CD4-positive, CD25-positive, alpha-beta regulatory T cell (primary cell): ENCODE data around the gene RCAN2. TPM values are rescaled to one million over a fixed set of nuclear protein-coding genes. Genes with fewer than 3 reads are reported as not detected.

Source experiments
- ATAC-seq, 2 donors: fragments of 150-1000 bp; cut with Tn5 transposase; one replicate each; pipeline ENCODE4 v1.10.0; 2021; ENCODE audit warnings: low read depth in 2 of 2, moderate number of reproducible peaks in 2 of 2, moderate library complexity in 1 of 2
- DNase-seq, 3 donors: peaks; one replicate each; pipeline versions ENCODE4 v3.0.0 to v3.0.0-alpha.2; 2012 to 2022; ENCODE audit warnings: mixed read lengths in 1 of 3
- H3K27ac ChIP-seq: one replicate; pipeline ENCODE4 v1.7.0; 2013; ENCODE audit warnings: mild to moderate bottlenecking, low read length; ENCODE audit not compliant: insufficient read depth, poor library complexity, severe bottlenecking
- H3K27me3 ChIP-seq: one replicate; pipeline ENCODE4 v1.7.0; 2013; ENCODE audit warnings: low read length; ENCODE audit not compliant: control insufficient read depth, insufficient read depth
- H3K36me3 ChIP-seq: one replicate; pipeline ENCODE4 v1.7.0; 2013; ENCODE audit warnings: mild to moderate bottlenecking, low read length, moderate library complexity; ENCODE audit not compliant: control insufficient read depth, insufficient read depth
- H3K4me1 ChIP-seq: 2 replicates; pipeline ENCODE4 v1.7.0; 2013; ENCODE audit warnings: mild to moderate bottlenecking, low read length; ENCODE audit not compliant: insufficient read depth, control insufficient read depth, poor library complexity, severe bottlenecking
- H3K4me3 ChIP-seq: one replicate; pipeline ENCODE4 v1.7.0; 2013; ENCODE audit warnings: low read depth, mild to moderate bottlenecking, low read length, moderate library complexity
- H3K9me3 ChIP-seq, 2 experiments: 1 replicate in 1 of 2; 2 replicates in 1 of 2; pipeline ENCODE4 v1.7.0; 2013; ENCODE audit warnings: low read length in 2 of 2, mild to moderate bottlenecking in 1 of 2, moderate library complexity in 1 of 2; ENCODE audit not compliant: control insufficient read depth in 2 of 2
- H3K27ac Mint-ChIP-seq, 3 donors: one replicate each; pipeline ENCODE4 v1.8.0; 2020 to 2022; ENCODE audit warnings: mild to moderate bottlenecking in 3 of 3, mixed read lengths in 3 of 3, moderate library complexity in 2 of 3
- H3K27me3 Mint-ChIP-seq: one replicate; pipeline ENCODE4 v1.8.0; 2022; ENCODE audit warnings: mild to moderate bottlenecking, mixed read lengths
- H3K36me3 Mint-ChIP-seq: one replicate; pipeline ENCODE4 v1.8.0; 2020; ENCODE audit warnings: mixed read lengths
- H3K4me1 Mint-ChIP-seq, 4 donors: one replicate each; pipeline ENCODE4 v1.8.0; 2020 to 2022; ENCODE audit warnings: mixed read lengths in 4 of 4, mild to moderate bottlenecking in 1 of 4
- H3K4me3 Mint-ChIP-seq, 4 donors: one replicate each; pipeline ENCODE4 v1.8.0; 2020 to 2022; ENCODE audit warnings: mild to moderate bottlenecking in 4 of 4, mixed read lengths in 4 of 4, moderate library complexity in 3 of 4
- H3K9me3 Mint-ChIP-seq, 7 donors: one replicate each; pipeline ENCODE4 v1.8.0; 2020 to 2022; ENCODE audit warnings: mixed read lengths in 7 of 7, mild to moderate bottlenecking in 3 of 7, moderate library complexity in 2 of 7
- polyA plus RNA-seq, 4 donors: library from polyadenylated mRNA; unstranded; fragments of 300-500 nt; fragmentation: Illumina TruSeq; gene quantifications; one replicate each; pipeline ENCODE4 v1.2.3, GENCODE V29; 2021
- total RNA-seq: library from RNA; stranded (reverse); gene quantifications from one replicate; pipeline ENCODE4 v1.2.3, GENCODE V29; 2022

RCAN2 gene
- total and polyA plus RNA-seq, 5 donors from 2014 or later = 0.08 to 0.14 TPM; not detected in 3

- H3K4me1 ChIP-seq = no peaks in the 10 kb centered on the region
- H3K9me3 ChIP-seq = no peaks in the 10 kb centered on the region
- Mint-ChIP-seq H3K9me3 (peaks cover 0 to 1% (median 0%) of the 10 kb centered on the region in 7 donors), H3K4me3 (no peak overlapping the region), H3K4me1 (no peaks in the 10 kb centered on the region), H3K27ac (no peak overlapping the region), H3K36me3 (no peaks in the 10 kb centered on the region), H3K27me3 (peaks cover 20% of the 10 kb centered on the region)
- H3K4me3 ChIP-seq = no peak overlapping the region
- ATAC-seq (no peak), DNase-seq (no peak)
- no peaks in the 10 kb centered on the region for H3K36me3 ChIP-seq
- H3K27me3 ChIP-seq = no peaks in the 10 kb centered on the region
- no peak overlapping the region for H3K27ac ChIP-seq
These were observed 247.5 kb downstream of the RCAN2 start for GRCh38 chr6:46243754-46244153.

- no peak overlapping the region for H3K4me3 ChIP-seq
- ATAC-seq (no peak), DNase-seq (no peak)
- H3K36me3 Mint-ChIP-seq = no peaks in the 10 kb centered on the region
- no peaks in the 10 kb centered on the region for H3K36me3 ChIP-seq
- H3K9me3 ChIP-seq = no peaks in the 10 kb centered on the region
- no peaks in the 10 kb centered on the region for H3K4me1 ChIP-seq
- no peaks in the 10 kb centered on the region for H3K27me3 ChIP-seq
- H3K27me3 Mint-ChIP-seq = peaks cover 20% of the 10 kb centered on the region
- peaks cover 0 to 1% (median 0%) of the 10 kb centered on the region in 7 donors for H3K9me3 Mint-ChIP-seq
- H3K27ac Mint-ChIP-seq = no peak overlapping the region
- H3K4me3 Mint-ChIP-seq = no peak overlapping the region
- H3K27ac ChIP-seq = no peak overlapping the region
- no peaks in the 10 kb centered on the region for H3K4me1 Mint-ChIP-seq
These were observed 248.3 kb downstream of the RCAN2 start for GRCh38 chr6:46242921-46243320.

GRCh38 chr6:46240866-46241565 lies 250.2 kb downstream of the RCAN2 start:
- Histone ChIP-seq H3K4me3 (no peak overlapping the region), H3K4me1 (no peaks in the 10 kb centered on the region), H3K9me3 (no peaks in the 10 kb centered on the region), H3K27me3 (peaks cover 3% of the 10 kb centered on the region), H3K36me3 (no peaks in the 10 kb centered on the region), H3K27ac (no peak overlapping the region)
- H3K27me3 Mint-ChIP-seq = peaks cover 20% of the 10 kb centered on the region
- ATAC-seq (no peak), DNase-seq (no peak)
- no peaks in the 10 kb centered on the region for H3K36me3 Mint-ChIP-seq
- H3K27ac Mint-ChIP-seq = no peak overlapping the region
- H3K4me1 Mint-ChIP-seq = no peaks in the 10 kb centered on the region
- H3K9me3 Mint-ChIP-seq = peaks cover 0 to 1% (median 0%) of the 10 kb centered on the region in 7 donors
- no peak overlapping the region for H3K4me3 Mint-ChIP-seq

- Histone ChIP-seq H3K27me3 (peaks cover 7% of the 10 kb centered on the region), H3K27ac (no peak overlapping the region), H3K9me3 (no peaks in the 10 kb centered on the region), H3K36me3 (no peaks in the 10 kb centered on the region), H3K4me1 (no peaks in the 10 kb centered on the region), H3K4me3 (no peak overlapping the region)
- ATAC-seq (no peak), DNase-seq (no peak)
- Mint-ChIP-seq H3K4me3 (no peak overlapping the region), H3K4me1 (no peaks in the 10 kb centered on the region), H3K9me3 (peaks cover 0 to 5% (median 2%) of the 10 kb centered on the region in 7 donors), H3K36me3 (no peaks in the 10 kb centered on the region), H3K27me3 (peaks cover 13% of the 10 kb centered on the region), H3K27ac (no peak overlapping the region)
These were observed 254.5 kb downstream of the RCAN2 start for GRCh38 chr6:46236752-46237151.

- H3K36me3 ChIP-seq = no peaks in the 10 kb centered on the region
- H3K4me1 Mint-ChIP-seq = no peaks in the 10 kb centered on the region
- no peak overlapping the region for H3K27ac ChIP-seq
- no peak overlapping the region for H3K4me3 ChIP-seq
- peaks cover 0 to 9% (median 5%) of the 10 kb centered on the region in 7 donors for H3K9me3 Mint-ChIP-seq
- H3K27me3 Mint-ChIP-seq = peaks cover 13% of the 10 kb centered on the region
- H3K36me3 Mint-ChIP-seq = no peaks in the 10 kb centered on the region
- H3K27ac Mint-ChIP-seq = no peak overlapping the region
- DNase-seq (no peak), ATAC-seq (no peak)
- no peaks in the 10 kb centered on the region for H3K9me3 ChIP-seq
- no peak overlapping the region for H3K4me3 Mint-ChIP-seq
- H3K27me3 ChIP-seq = peaks cover 7% of the 10 kb centered on the region
- H3K4me1 ChIP-seq = no peaks in the 10 kb centered on the region
These were observed 256.0 kb downstream of the RCAN2 start for GRCh38 chr6:46235242-46235641.

- peaks cover 11% of the 10 kb centered on the region for H3K27me3 Mint-ChIP-seq
- H3K4me1 Mint-ChIP-seq = no peaks in the 10 kb centered on the region
- no peak overlapping the region for H3K27ac ChIP-seq
- H3K9me3 Mint-ChIP-seq = peaks cover 0 to 9% (median 5%) of the 10 kb centered on the region in 7 donors
- H3K4me1 ChIP-seq = no peaks in the 10 kb centered on the region
- no peak overlapping the region for H3K27ac Mint-ChIP-seq
- no peak overlapping the region for H3K4me3 ChIP-seq
- H3K36me3 Mint-ChIP-seq = no peaks in the 10 kb centered on the region
- H3K27me3 ChIP-seq = peaks cover 7% of the 10 kb centered on the region
- no peaks in the 10 kb centered on the region for H3K36me3 ChIP-seq
- no peak overlapping the region for H3K4me3 Mint-ChIP-seq
- DNase-seq (no peak), ATAC-seq (no peak)
- H3K9me3 ChIP-seq = no peaks in the 10 kb centered on the region
These were observed 256.5 kb downstream of the RCAN2 start for GRCh38 chr6:46234700-46235099.

GRCh38 chr6:46234156-46234556 lies 257.1 kb downstream of the RCAN2 start:
- ATAC-seq (no peak), DNase-seq (no peak)
- Histone ChIP-seq H3K27ac (no peak overlapping the region), H3K4me1 (no peaks in the 10 kb centered on the region), H3K4me3 (no peak overlapping the region), H3K9me3 (no peaks in the 10 kb centered on the region), H3K36me3 (no peaks in the 10 kb centered on the region), H3K27me3 (peaks cover 7% of the 10 kb centered on the region)
- H3K36me3 Mint-ChIP-seq = no peaks in the 10 kb centered on the region
- peaks cover 6% of the 10 kb centered on the region for H3K27me3 Mint-ChIP-seq
- no peaks in the 10 kb centered on the region for H3K4me1 Mint-ChIP-seq
- no peak overlapping the region for H3K4me3 Mint-ChIP-seq
- H3K9me3 Mint-ChIP-seq = peaks cover 0 to 9% (median 5%) of the 10 kb centered on the region in 7 donors
- H3K27ac Mint-ChIP-seq = no peak overlapping the region

GRCh38 chr6:46233129-46233528 lies 258.1 kb downstream of the RCAN2 start:
- no peak overlapping the region for H3K4me3 Mint-ChIP-seq
- Histone ChIP-seq H3K27me3 (peaks cover 7% of the 10 kb centered on the region), H3K4me1 (no peaks in the 10 kb centered on the region), H3K27ac (no peak overlapping the region), H3K9me3 (no peaks in the 10 kb centered on the region), H3K4me3 (no peak overlapping the region), H3K36me3 (no peaks in the 10 kb centered on the region)
- H3K9me3 Mint-ChIP-seq = peaks cover 0 to 10% (median 5%) of the 10 kb centered on the region in 7 donors
- no peak overlapping the region for H3K27ac Mint-ChIP-seq
- H3K36me3 Mint-ChIP-seq = no peaks in the 10 kb centered on the region
- no peak for ATAC-seq
- no peak for DNase-seq
- H3K27me3 Mint-ChIP-seq = peaks cover 6% of the 10 kb centered on the region
- no peaks in the 10 kb centered on the region for H3K4me1 Mint-ChIP-seq
